Measurements from ENCODE around the gene ABCD2. TPM values are rescaled to one million over a fixed set of nuclear protein-coding genes. Genes with fewer than 3 reads are reported as not detected.
"Not testable (repeated sequence)": the region's sequence is repeated elsewhere in the genome, so short reads cannot be mapped to it uniquely, and the experiment has no call there.

ABCD2 gene
- total RNA-seq, 8 experiments from 2014 or later = 0.05 to 3.2 (median 0.28) TPM; not detected in 2

DNA sequence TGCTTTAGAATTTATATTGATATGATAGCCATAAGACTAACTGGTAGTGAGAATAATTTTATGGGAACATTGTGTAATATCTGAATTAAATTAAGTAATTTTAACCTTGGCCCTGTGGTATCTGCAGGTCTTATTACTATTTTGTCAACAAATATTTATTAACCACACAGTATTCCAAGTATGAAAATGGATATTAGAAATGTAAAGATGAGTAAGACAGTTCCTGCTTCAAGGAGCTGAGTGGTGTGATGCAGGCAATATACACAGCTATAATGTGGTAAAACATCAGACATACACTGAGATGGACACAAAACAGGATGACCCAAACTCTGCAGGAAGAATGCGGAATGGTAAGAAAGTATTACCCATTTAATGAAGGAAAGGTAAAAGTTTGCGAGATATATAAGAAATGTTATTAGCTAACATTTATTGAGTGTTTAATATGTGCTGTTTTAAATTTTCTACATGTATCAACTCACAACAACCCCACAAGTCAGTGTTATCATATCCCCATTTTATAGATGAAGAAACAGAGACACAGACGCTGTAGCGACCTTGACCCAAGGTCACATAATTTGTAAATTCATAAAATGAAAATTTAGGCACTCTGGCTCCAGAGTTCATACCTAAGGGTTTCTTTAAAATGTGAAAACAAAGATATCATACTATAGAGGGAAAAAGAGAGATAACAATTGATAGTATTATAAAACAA is 12.7 kb downstream of the ABCD2 start:
- no peaks in the 10 kb centered on the region for H3K4me1 ChIP-seq (replicated peaks in 1 of 2)
- in situ Hi-C loops (cut with MboI; ENCODE audit: low pct_unique_long_range_greater_than_20kb in 2 of 9, low sequenced_read_pairs in 9 of 9, unreplicated experiment in 9 of 9) = loop anchor here in 1 of 9 experiments (25.0 kb wide), 1 partner anchor 295 kb away; no protein-coding TSS in a partner anchor
- H3K27ac ChIP-seq = no peak overlapping the region
- H3K4me3 ChIP-seq = no peak overlapping the region
- no peak for ATAC-seq (replicated peaks in 6 of 8)
- 61 to 100% (median 95%) methylated on average over 2 to 4 of the region's 4 CpGs for whole genome bisulfite sequencing, 10 experiments

DNA sequence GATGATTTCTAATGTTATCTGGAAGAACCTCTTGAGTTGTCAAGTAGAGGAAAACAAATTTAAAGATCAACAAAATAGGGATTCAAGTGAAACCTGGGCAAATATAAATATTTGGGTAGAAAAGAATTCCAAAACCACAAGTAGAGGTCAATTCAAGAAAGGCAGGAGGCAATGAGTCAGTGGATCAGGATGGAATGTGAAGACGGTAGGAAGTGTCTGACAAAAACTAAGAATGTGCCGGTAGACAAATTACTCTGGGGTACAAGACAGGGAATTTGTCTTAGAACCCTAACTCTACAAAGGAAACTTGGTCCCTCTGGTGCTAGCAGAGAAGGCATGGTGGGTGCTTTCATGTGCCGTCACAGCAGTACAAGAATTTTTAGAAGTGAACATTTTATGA is 13.6 kb downstream of the ABCD2 start:
- no peaks in the 10 kb centered on the region for H3K4me1 ChIP-seq (replicated peaks in 1 of 2)
- ATAC-seq (replicated peaks in 6 of 8) = no peak
- no peak overlapping the region for H3K27ac ChIP-seq
- no peak overlapping the region for H3K4me3 ChIP-seq
- in situ Hi-C loops (cut with MboI; ENCODE audit: low pct_unique_long_range_greater_than_20kb in 2 of 9, low sequenced_read_pairs in 9 of 9, unreplicated experiment in 9 of 9) = loop anchor here in 1 of 9 experiments (25.0 kb wide), 1 partner anchor 294 kb away; no protein-coding TSS in a partner anchor
- WGBS, 10 experiments = 0 to 93% (median 53%) methylated on average over 1 to 3 of the region's 3 CpGs; no CpG with 5 or more reads in 1 of the 10 experiments

DNA sequence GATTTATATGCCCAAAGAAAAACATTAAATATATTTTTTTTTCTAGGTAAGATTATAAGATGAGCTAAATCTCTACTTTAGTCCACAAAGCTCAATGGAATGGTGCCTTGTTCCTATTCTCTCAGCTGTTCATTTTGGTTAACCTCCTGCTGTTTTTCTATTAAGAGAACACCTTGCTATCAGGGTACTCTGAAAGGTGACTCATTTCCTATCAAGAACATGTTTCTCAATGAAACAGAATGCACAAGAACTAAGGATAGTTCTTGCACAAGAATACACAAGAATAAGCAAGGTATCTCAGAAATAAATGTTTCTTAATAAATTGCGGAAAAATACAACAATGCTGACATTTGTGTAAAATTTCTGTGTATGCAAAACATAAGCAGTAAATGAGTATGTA is 14.1 kb downstream of the ABCD2 start:
- 78 to 100% (median 100%) methylated on average over 1 of the region's 1 CpG; no CpG with 5 or more reads in 3 of the 10 experiments for WGBS, 10 experiments
- in situ Hi-C loops (cut with MboI; ENCODE audit: low pct_unique_long_range_greater_than_20kb in 2 of 9, low sequenced_read_pairs in 9 of 9, unreplicated experiment in 9 of 9) = loop anchor here in 1 of 9 experiments (25.0 kb wide), 1 partner anchor 293 kb away; no protein-coding TSS in a partner anchor
- Histone ChIP-seq H3K4me1 (replicated peaks in 1 of 2) (no peaks in the 10 kb centered on the region), H3K4me3 (no peak overlapping the region), H3K27ac (no peak overlapping the region)
- no peak for ATAC-seq (replicated peaks in 6 of 8)

- in situ Hi-C loops (cut with MboI; ENCODE audit: low pct_unique_long_range_greater_than_20kb in 2 of 9, low sequenced_read_pairs in 9 of 9, unreplicated experiment in 9 of 9) = loop anchor here in 1 of 9 experiments (25.0 kb wide), 1 partner anchor 291 kb away; no protein-coding TSS in a partner anchor
- no peak for ATAC-seq (replicated peaks in 6 of 8)
- no peaks in the 10 kb centered on the region for H3K4me1 ChIP-seq (replicated peaks in 1 of 2)
- H3K27ac ChIP-seq = no peak overlapping the region
- H3K4me3 ChIP-seq = no peak overlapping the region
Observed at GRCh38 chr12:39603065-39603464, 16.5 kb downstream of the ABCD2 start.

GRCh38 chr12:39601951-39602350 is 17.7 kb downstream of the ABCD2 start:
- ATAC-seq (replicated peaks in 6 of 8); H3K4me3 ChIP-seq; H3K4me1 ChIP-seq (replicated peaks in 1 of 2); H3K27ac ChIP-seq: not testable (repeated sequence)
- WGBS, 10 experiments = 48 to 100% (median 81%) methylated on average over 1 to 3 of the region's 3 CpGs; no CpG with 5 or more reads in 2 of the 10 experiments
- in situ Hi-C loops (cut with MboI; ENCODE audit: low pct_unique_long_range_greater_than_20kb in 2 of 9, low sequenced_read_pairs in 9 of 9, unreplicated experiment in 9 of 9) = loop anchor here in 1 of 9 experiments (25.0 kb wide), 1 partner anchor 290 kb away; no protein-coding TSS in a partner anchor

DNA sequence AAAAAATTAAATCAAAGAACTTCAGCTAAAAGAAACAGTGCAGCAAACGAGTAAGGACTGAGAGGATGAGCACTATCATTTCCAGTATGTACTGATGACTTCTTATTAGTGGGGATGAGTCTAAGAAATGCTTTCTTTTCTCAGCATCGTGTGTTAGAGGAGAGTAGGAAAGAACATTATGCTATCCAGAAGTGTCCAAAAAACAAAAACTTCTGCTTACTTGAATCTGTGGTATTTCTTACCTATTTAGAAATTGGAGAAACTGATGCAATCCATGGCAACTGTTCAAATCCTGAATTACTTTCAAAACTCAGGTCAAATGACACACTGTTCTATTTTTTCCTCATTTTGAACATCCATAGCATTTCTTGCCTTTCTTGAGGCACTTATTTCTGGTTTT is 23.7 kb downstream of the ABCD2 start:
- no peak for ATAC-seq (replicated peaks in 6 of 8)
- in situ Hi-C loops (cut with MboI; ENCODE audit: low pct_unique_long_range_greater_than_20kb in 2 of 9, low sequenced_read_pairs in 9 of 9, unreplicated experiment in 9 of 9) = loop anchor here in 1 of 9 experiments (25.0 kb wide), 1 partner anchor 141 kb away; no protein-coding TSS in a partner anchor
- Histone ChIP-seq H3K27ac (no peak overlapping the region), H3K4me1 (replicated peaks in 1 of 2) (no peaks in the 10 kb centered on the region), H3K4me3 (no peak overlapping the region)
- WGBS, 10 experiments = 8 to 100% (median 70%) methylated on average over 1 to 2 of the region's 2 CpGs; no CpG with 5 or more reads in 1 of the 10 experiments

- Histone ChIP-seq H3K4me1 (replicated peaks in 1 of 2) (no peaks in the 10 kb centered on the region), H3K4me3 (no peak overlapping the region), H3K27ac (no peak overlapping the region)
- ATAC-seq (replicated peaks in 6 of 8) = no peak
- in situ Hi-C loops (cut with MboI; ENCODE audit: low pct_unique_long_range_greater_than_20kb in 2 of 9, low sequenced_read_pairs in 9 of 9, unreplicated experiment in 9 of 9) = loop anchor here in 1 of 9 experiments (25.0 kb wide), 1 partner anchor 145 kb away; no protein-coding TSS in a partner anchor
Observed at GRCh38 chr12:39592295-39592694, 27.3 kb downstream of the ABCD2 start.

DNA sequence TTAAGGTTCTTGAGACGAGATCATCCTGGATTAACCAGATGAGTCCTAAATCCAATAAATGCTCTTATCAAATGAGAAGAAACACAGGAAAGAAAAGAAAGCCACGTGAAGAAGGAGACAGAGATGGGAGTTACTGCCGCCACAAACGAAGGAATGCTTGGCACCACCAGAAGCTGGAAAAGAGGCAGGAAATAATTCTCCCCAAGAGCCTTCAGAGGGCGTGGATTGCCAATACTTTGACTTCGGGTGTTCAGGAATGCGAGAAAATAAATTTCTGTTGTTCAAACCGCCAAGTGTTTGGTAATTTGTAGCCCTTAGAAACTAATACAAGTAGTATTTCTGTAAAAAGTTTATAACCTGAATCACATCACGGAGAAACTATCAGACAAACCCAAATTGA is 31.3 kb downstream of the ABCD2 start:
- in situ Hi-C loops (cut with MboI; ENCODE audit: low pct_unique_long_range_greater_than_20kb in 2 of 9, low sequenced_read_pairs in 9 of 9, unreplicated experiment in 9 of 9) = loop anchor here in 1 of 9 experiments (25.0 kb wide), 1 partner anchor 149 kb away; no protein-coding TSS in a partner anchor
- WGBS, 10 experiments = 9 to 95% (median 84%) methylated on average over 4 to 9 of the region's 9 CpGs
- Histone ChIP-seq H3K4me3 (no peak overlapping the region), H3K4me1 (replicated peaks in 1 of 2) (no peaks in the 10 kb centered on the region), H3K27ac (no peak overlapping the region)
- no peak for ATAC-seq (replicated peaks in 6 of 8)

DNA sequence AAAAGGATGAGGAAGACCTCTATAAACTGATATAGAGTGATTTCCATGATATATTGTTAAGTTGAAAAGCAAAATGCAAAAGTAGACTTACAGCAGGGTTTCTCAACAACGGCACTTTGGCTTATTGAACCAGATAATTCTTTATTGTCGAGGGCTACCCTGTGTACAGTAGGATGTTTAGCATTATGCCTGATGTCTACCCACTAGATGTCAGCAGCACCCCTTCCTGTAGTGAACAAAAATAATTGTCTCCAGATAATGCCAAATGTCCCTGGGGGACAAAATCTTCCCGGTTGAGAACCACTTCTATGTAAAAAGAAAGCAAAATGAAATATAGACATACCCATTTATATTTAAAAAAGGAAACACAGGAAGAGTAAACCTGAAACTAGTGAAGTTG is 32.4 kb downstream of the ABCD2 start:
- H3K4me1 ChIP-seq (replicated peaks in 1 of 2) = no peaks in the 10 kb centered on the region
- peak in 4 of 8 experiments; percentile 29 to 59 (median 42) for ATAC-seq (replicated peaks in 6 of 8)

GRCh38 chr12:39586816-39587215 is 32.8 kb downstream of the ABCD2 start:
- in situ Hi-C loops (cut with MboI; ENCODE audit: low pct_unique_long_range_greater_than_20kb in 2 of 9, low sequenced_read_pairs in 9 of 9, unreplicated experiment in 9 of 9) = loop anchor here in 1 of 9 experiments (25.0 kb wide), 1 partner anchor 150 kb away; no protein-coding TSS in a partner anchor

More for the DNA sequence above, 32.4 kb downstream of the ABCD2 start:
- WGBS, 10 experiments = 5 to 83% (median 44%) methylated on average over 1 to 3 of the region's 3 CpGs
- in situ Hi-C loops (cut with MboI; ENCODE audit: low pct_unique_long_range_greater_than_20kb in 2 of 9, low sequenced_read_pairs in 9 of 9, unreplicated experiment in 9 of 9) = loop anchor here in 1 of 9 experiments (25.0 kb wide), 1 partner anchor 150 kb away; no protein-coding TSS in a partner anchor
- Histone ChIP-seq H3K27ac (no peak overlapping the region), H3K4me3 (no peak overlapping the region)

GRCh38 chr12:39581592-39581991 is 38.0 kb downstream of the ABCD2 start:
- no peak overlapping the region for H3K27ac ChIP-seq
- in situ Hi-C loops (cut with MboI; ENCODE audit: low pct_unique_long_range_greater_than_20kb in 2 of 9, low sequenced_read_pairs in 9 of 9, unreplicated experiment in 9 of 9) = loop anchor here in 1 of 9 experiments (25.0 kb wide), 1 partner anchor 156 kb away; no protein-coding TSS in a partner anchor
- WGBS, 10 experiments = 0 to 73% (median 42%) methylated on average over 2 to 3 of the region's 3 CpGs; no CpG with 5 or more reads in 1 of the 10 experiments
- H3K4me1 ChIP-seq (replicated peaks in 1 of 2) = peaks cover 0 to 3% of the 10 kb centered on the region in 2 donors
- ATAC-seq (replicated peaks in 6 of 8) = peak in 5 of 8 experiments; percentile 44 to 64 (median 59)
- H3K4me3 ChIP-seq = no peak overlapping the region

More at GRCh38 chr12:39586816-39587215, 32.8 kb downstream of the ABCD2 start:
- 0 to 100% (median 67%) methylated on average over 1 of the region's 1 CpG; no CpG with 5 or more reads in 3 of the 10 experiments for WGBS, 10 experiments
- Histone ChIP-seq H3K4me1 (replicated peaks in 1 of 2) (no peaks in the 10 kb centered on the region), H3K27ac (no peak overlapping the region), H3K4me3 (no peak overlapping the region)
- no peak for ATAC-seq (replicated peaks in 6 of 8)

DNA sequence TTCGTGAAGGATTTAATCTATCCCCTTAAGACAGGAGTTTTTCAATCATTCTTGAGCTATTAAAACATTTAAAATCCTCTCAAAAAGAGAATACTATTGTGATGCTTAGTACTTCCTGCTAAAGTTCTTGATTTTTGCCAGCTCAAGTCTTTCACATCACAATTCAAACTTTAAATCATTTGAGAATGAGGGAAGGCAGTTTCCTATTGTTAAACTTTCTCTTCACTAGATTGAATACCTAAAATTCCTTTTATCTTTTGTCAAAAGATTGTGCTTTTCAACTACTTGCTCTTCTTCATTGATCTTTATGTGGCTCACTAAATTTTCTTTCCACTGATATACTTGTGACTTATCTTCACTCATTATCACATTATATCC is 44.1 kb downstream of the ABCD2 start:
- WGBS, 10 experiments = 0% methylated on average over 1 of the region's 1 CpG; no CpG with 5 or more reads in 5 of the 10 experiments
- H3K4me3 ChIP-seq = no peak overlapping the region
- H3K4me1 ChIP-seq (replicated peaks in 1 of 2) = peaks cover 15 to 19% of the 10 kb centered on the region in 2 donors
- H3K27ac ChIP-seq = peak overlapping the region in 1 of 2 donors; percentile 55
- ATAC-seq (replicated peaks in 6 of 8) = peak in 1 of 8 experiments; percentile 7
- in situ Hi-C loops (cut with MboI; ENCODE audit: low pct_unique_long_range_greater_than_20kb in 2 of 9, low sequenced_read_pairs in 9 of 9, unreplicated experiment in 9 of 9) = loop anchor here in 1 of 9 experiments (25.0 kb wide), 1 partner anchor 162 kb away; no protein-coding TSS in a partner anchor
